GM19193 (cell line): ENCODE data around the gene SLC12A4.

Source experiments
- POLR2A ChIP-seq: IDR thresholded peaks from 4 replicates; pipeline ENCODE4 v1.6.1; 2011; ENCODE audit not compliant: insufficient read depth, insufficient read length; ENCODE audit errors: extremely low read depth

The SLC12A4 gene

DNA sequence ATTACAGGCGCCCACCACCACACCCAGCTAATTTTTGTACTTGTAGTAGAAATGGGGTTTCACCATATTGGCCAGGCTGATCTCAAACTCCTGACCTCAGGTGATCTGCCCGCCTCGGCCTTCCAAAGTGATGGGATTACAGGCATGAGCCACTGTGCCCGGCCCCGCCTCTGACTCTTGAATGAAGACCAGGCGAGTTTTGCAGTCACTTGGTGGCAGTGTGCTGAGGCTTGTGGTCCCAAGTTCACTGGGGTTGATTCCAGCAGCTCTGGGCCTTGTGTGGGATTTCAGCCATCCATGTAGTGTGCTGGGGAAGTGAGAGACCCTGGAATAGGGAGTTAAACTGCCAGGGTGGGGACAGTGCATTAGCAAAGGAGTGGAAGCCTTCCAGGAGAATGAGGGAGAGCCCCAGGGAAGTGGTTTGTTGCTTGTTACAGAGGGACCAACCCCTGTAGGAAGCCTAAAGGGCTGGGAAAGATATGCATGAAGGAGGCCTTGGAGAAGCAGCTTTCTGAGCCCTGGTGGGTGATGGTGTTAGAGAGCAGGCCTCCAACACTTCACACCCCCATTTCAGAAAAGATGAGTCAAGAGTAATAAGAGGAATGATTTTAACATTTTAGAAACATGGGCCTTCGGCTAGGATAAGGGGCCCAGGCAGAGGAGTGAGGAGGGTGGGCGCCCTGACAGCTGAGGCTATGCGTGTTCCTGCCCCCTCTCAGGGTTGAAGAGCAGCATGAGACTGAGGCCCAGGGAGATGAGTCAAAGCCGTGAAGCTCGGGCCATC, 60.8 kb downstream of the SLC12A4 start:
- no peak for TF ChIP-seq POLR2A

DNA sequence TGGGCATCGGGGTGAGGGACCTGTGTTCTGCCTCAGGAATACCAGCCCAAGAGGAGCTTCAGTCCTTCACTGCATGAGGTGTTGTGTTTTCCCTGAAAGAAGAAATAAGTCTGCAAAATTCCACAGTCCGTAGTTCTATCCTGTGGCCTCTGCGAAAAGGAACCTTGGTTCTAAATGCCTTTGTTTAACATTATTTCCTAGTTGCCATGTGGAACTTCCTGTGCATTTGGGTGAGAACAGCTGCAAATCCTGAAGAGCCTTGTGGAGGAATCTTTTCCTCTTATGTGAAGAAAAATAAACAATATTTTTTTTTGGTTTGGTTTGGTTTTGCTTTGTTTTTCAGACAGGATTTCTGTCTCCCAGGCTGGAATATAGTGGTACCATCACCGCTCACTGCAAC, 65.6 kb downstream of the SLC12A4 start:
- no peak for TF ChIP-seq POLR2A

DNA sequence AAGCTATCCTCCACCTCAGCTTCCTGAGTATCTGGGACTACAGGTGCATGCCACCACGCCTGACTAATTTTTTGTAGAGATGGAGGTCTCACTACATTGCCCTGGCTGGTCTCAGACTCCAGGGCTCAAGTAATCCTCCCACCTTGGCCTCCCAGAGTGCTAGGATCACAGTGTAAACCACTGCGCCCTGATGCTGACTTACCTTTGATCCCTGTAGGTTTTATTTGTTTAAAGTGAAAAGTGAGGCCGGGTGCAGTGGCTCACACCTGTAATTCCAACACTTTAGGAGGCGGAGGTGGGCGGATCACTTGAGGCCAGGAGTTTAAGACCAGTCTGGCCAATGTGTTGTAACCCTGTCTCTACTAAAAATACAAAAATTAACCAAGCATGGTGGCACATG, 66.7 kb downstream of the SLC12A4 start:
- TF ChIP-seq POLR2A, result no peak

DNA sequence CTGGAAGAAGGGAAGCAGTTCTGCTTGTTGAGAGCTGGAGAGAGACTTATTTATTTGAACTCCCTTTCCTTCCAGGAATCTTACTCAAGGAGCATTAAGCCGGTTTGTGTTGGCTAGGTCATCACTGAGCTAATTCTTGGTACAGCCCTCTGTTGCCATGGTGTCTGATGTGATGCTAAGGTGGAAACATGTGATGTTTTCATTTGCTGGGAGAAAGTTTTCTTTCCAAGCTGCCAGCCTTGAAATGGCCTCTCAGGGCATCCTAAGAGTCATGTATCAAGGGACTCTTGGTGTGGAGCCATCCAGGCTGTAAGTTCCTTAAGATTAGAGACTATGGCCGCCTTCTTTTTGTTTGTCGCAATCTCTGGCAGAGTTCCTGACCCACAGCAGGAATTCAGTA, 71.2 kb downstream of the SLC12A4 start:
- TF ChIP-seq POLR2A, result no peak

DNA sequence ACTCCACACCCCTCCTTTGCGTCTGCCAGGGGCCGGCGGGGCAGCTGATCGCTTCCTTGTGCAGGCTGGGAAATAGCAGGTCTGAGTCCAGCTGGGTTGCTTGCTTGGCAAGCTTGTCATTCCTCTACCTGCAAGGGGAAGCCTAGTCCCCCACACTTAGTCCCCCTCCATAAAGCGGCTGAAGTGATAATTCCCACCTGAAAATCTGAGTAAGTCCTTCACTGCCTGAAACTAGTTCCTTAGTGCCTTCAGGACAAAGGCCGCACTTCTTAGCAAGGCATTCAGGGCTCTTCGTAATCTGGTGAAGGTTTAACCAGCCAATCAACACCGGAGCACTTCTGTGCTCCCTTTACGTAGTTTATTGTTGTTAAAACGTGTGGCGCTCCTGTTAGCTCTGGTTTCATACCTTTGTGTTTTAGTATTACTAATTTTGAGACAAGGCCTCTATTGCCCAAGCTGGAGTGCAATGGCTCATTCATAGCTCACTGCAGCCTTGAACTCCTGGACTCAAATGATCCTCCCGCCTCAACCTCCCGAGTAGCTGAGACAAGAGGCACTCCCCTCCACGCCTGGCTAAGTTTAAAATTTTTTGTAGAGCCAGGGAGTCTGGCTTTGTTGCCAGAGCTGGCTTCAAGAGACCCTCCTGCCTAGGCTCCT, 74.6 kb downstream of the SLC12A4 start:
- TF ChIP-seq POLR2A, result no peak
